Nephron progenitor cell (in vitro differentiated cells): Measurements from ENCODE around the gene GNAI2.

Source experiments
- DNase-seq: peaks from one replicate; pipeline ENCODE4 v3.0.0; 2021
- H3K27ac Mint-ChIP-seq: 2 replicates; pipeline ENCODE4 v1.8.0; 2021; ENCODE audit warnings: mild to moderate bottlenecking, moderate library complexity, mixed read lengths
- H3K27me3 Mint-ChIP-seq: 2 replicates; pipeline ENCODE4 v1.8.0; 2021; ENCODE audit warnings: mild to moderate bottlenecking, low read depth, mixed read lengths; ENCODE audit not compliant: poor library complexity
- H3K36me3 Mint-ChIP-seq: 2 replicates; pipeline ENCODE4 v1.8.0; 2021; ENCODE audit warnings: low read depth, mixed read lengths
- H3K4me1 Mint-ChIP-seq: 2 replicates; pipeline ENCODE4 v1.8.0; 2021; ENCODE audit warnings: mixed read lengths
- H3K4me3 Mint-ChIP-seq: 2 replicates; pipeline ENCODE4 v1.8.0; 2021; ENCODE audit warnings: mild to moderate bottlenecking, moderate library complexity, mixed read lengths
- H3K9me3 Mint-ChIP-seq: 2 replicates; pipeline ENCODE4 v1.8.0; 2021; ENCODE audit warnings: mild to moderate bottlenecking, moderate library complexity, mixed read lengths
- CTCF ChIP-seq: fragments of 200-600 bp; sonication (generic); IDR thresholded peaks from 2 replicates; pipeline ENCODE4 v1.5.0; 2021; ENCODE audit warnings: antibody characterized with exemption

The GNAI2 gene

GRCh38 chr3:50235716-50236483 is at the start of gene GNAI2:
Gene GNAI2 (plus strand): TSS chr3:50236204. CDS start chr3:50236336, 132 bp downstream.
- H3K27me3 Mint-ChIP-seq, result peaks cover 3% of the 10 kb centered on the region
- H3K4me3 Mint-ChIP-seq, result peak within 1 kb of the TSS; percentile 94
- DNase-seq, result peak; percentile 98
- no peaks in the 10 kb centered on the region for H3K36me3 Mint-ChIP-seq
- no peak for TF ChIP-seq CTCF
- H3K4me1 Mint-ChIP-seq, result peaks cover 79% of the 10 kb centered on the region
- H3K27ac Mint-ChIP-seq, result peak within 1 kb of the TSS; percentile 90
- H3K9me3 Mint-ChIP-seq, result no peaks in the 10 kb centered on the region

GRCh38 chr3:50187750-50188149 is 48.3 kb upstream of the GNAI2 start:
- no peak overlapping the region for H3K4me3 Mint-ChIP-seq
- H3K9me3 Mint-ChIP-seq, result no peaks in the 10 kb centered on the region
- no peak overlapping the region for H3K27ac Mint-ChIP-seq
- peaks cover 3% of the 10 kb centered on the region for H3K27me3 Mint-ChIP-seq
- no peak for TF ChIP-seq CTCF
- DNase-seq, result no peak
- peaks cover 12% of the 10 kb centered on the region for H3K36me3 Mint-ChIP-seq
- H3K4me1 Mint-ChIP-seq, result peaks cover 22% of the 10 kb centered on the region

- peak; percentile 72 for TF ChIP-seq CTCF
- peak; percentile 68 for DNase-seq
- Mint-ChIP-seq H3K36me3 (peaks cover 1% of the 10 kb centered on the region), H3K9me3 (no peaks in the 10 kb centered on the region), H3K27ac (peak overlapping the region; percentile 87), H3K4me1 (peaks cover 14% of the 10 kb centered on the region), H3K4me3 (no peak overlapping the region), H3K27me3 (peaks cover 7% of the 10 kb centered on the region)
These were observed 46.7 kb upstream of the GNAI2 start for GRCh38 chr3:50189274-50189673.

- H3K27me3 Mint-ChIP-seq, result peaks cover 10% of the 10 kb centered on the region
- TF ChIP-seq CTCF, result no peak
- H3K4me3 Mint-ChIP-seq, result no peak overlapping the region
- DNase-seq, result no peak
- H3K36me3 Mint-ChIP-seq, result no peaks in the 10 kb centered on the region
- H3K4me1 Mint-ChIP-seq, result peaks cover 20% of the 10 kb centered on the region
- no peak overlapping the region for H3K27ac Mint-ChIP-seq
- no peaks in the 10 kb centered on the region for H3K9me3 Mint-ChIP-seq
These were observed 46.0 kb upstream of the GNAI2 start for GRCh38 chr3:50189989-50190388.

DNA sequence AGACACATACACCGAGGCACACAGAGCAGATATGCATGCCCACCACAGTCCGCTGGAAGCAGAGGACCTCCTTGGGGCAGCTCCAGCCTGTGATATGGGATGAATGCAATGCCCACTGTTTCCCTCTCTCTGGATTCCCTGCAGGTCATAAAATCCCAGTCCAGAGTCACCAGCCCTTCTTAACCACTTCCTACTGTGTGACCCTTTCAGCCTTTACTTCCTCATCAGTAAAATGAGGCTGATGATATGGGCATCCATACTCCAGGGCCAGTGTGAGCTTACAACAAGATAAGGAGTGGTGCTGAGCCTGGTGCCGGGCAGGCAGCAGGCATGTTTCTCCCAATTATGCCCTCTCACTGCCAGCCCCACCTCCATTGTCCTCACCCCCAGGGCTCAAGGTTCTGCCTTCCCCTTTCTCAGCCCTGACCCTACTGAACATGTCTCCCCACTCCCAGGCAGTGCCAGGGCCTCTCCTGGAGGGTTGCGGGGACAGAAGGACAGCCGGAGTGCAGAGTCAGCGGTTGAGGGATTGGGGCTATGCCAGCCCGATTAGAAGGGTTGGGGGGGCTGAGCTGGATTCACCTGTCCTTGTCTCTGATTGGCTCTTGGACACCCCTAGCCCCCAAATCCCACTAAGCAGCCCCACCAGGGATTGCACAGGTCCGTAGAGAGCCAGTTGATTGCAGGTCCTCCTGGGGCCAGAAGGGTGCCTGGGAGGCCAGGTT is 44.9 kb upstream of the GNAI2 start, which contains the start of gene GNAT1:
TSS of gene GNAT1 (plus strand) at position 675 of the 725 bp plus-strand sequence. CDS start 116 bp downstream, outside the sequence.
- no peak for TF ChIP-seq CTCF
- Mint-ChIP-seq H3K9me3 (no peaks in the 10 kb centered on the region), H3K27ac (no peak within 1 kb of the TSS), H3K4me1 (peaks cover 26% of the 10 kb centered on the region), H3K4me3 (no peak within 1 kb of the TSS), H3K36me3 (no peaks in the 10 kb centered on the region), H3K27me3 (peaks cover 11% of the 10 kb centered on the region)
- DNase-seq, result no peak
